Mucosa of rectum (tissue), 2 donors: Measurements from ENCODE around the gene KHSRP.
"Not testable (repeated sequence)": the region's sequence is repeated elsewhere in the genome, so short reads cannot be mapped to it uniquely, and the experiment has no call there.

ENCODE experiments used
- H3K27ac ChIP-seq, 2 donors: one replicate each; pipeline ENCODE4 v1.7.0; 2013; ENCODE audit warnings: inconsistent platforms in 2 of 2, low read depth in 2 of 2, low read length in 2 of 2
- H3K27me3 ChIP-seq, 2 donors: one replicate each; pipeline ENCODE4 v1.7.0; 2013; ENCODE audit warnings: low read length in 2 of 2; ENCODE audit not compliant: control insufficient read depth in 2 of 2, insufficient read depth in 2 of 2
- H3K36me3 ChIP-seq, 2 donors: one replicate each; pipeline ENCODE4 v1.7.0; 2013; ENCODE audit warnings: low read length in 2 of 2; ENCODE audit not compliant: control insufficient read depth in 2 of 2, insufficient read depth in 2 of 2
- H3K4me1 ChIP-seq, 2 donors: one replicate each; pipeline ENCODE4 v1.7.0; 2013; ENCODE audit warnings: low read length in 2 of 2, mild to moderate bottlenecking in 1 of 2; ENCODE audit not compliant: control insufficient read depth in 2 of 2, insufficient read depth in 2 of 2
- H3K4me3 ChIP-seq, 2 donors: one replicate each; pipeline ENCODE4 v1.7.0; 2013; ENCODE audit warnings: low read length in 2 of 2
- H3K9ac ChIP-seq, 2 donors: one replicate each; pipeline ENCODE4 v1.7.0; 2013; ENCODE audit warnings: low read length in 2 of 2, low read depth in 1 of 2, mild to moderate bottlenecking in 1 of 2
- H3K9me3 ChIP-seq, 2 donors: one replicate each; pipeline ENCODE4 v1.7.0; 2013; ENCODE audit warnings: low read length in 2 of 2; ENCODE audit not compliant: control insufficient read depth in 2 of 2
- donor health status: healthy.
- donor health status: Normal muscosa, but diverticular disease.

The KHSRP gene

GRCh38 chr19:6412447-6413091 lies 12.0 kb downstream of the KHSRP start:
- H3K36me3 ChIP-seq: peaks cover 27 to 31% of the 10 kb centered on the region in 2 donors
- H3K9me3 ChIP-seq: no peaks in the 10 kb centered on the region
- H3K4me3 ChIP-seq: no peak overlapping the region
- H3K4me1 ChIP-seq: peaks cover 0 to 4% of the 10 kb centered on the region in 2 donors
- H3K9ac ChIP-seq: peak overlapping the region in 1 of 2 donors; percentile 45
- no peaks in the 10 kb centered on the region for H3K27me3 ChIP-seq
- H3K27ac ChIP-seq: peak overlapping the region in 1 of 2 donors; percentile 28

GRCh38 chr19:6412061-6412446 lies 12.6 kb downstream of the KHSRP start:
- Histone ChIP-seq H3K9me3 (no peaks in the 10 kb centered on the region), H3K27ac (no peak overlapping the region), H3K36me3 (peaks cover 22 to 26% of the 10 kb centered on the region in 2 donors), H3K4me3 (no peak overlapping the region), H3K4me1 (peaks cover 0 to 4% of the 10 kb centered on the region in 2 donors), H3K27me3 (no peaks in the 10 kb centered on the region), H3K9ac (no peak overlapping the region)

- H3K4me1 ChIP-seq: peaks cover 0 to 4% of the 10 kb centered on the region in 2 donors
- no peak overlapping the region for H3K9ac ChIP-seq
- H3K4me3 ChIP-seq: no peak overlapping the region
- H3K36me3 ChIP-seq: peaks cover 3 to 4% of the 10 kb centered on the region in 2 donors
- no peak overlapping the region for H3K27ac ChIP-seq
- H3K9me3 ChIP-seq: no peaks in the 10 kb centered on the region
- H3K27me3 ChIP-seq: no peaks in the 10 kb centered on the region
Measured at GRCh38 chr19:6409346-6409745, 15.3 kb downstream of the KHSRP start.

DNA sequence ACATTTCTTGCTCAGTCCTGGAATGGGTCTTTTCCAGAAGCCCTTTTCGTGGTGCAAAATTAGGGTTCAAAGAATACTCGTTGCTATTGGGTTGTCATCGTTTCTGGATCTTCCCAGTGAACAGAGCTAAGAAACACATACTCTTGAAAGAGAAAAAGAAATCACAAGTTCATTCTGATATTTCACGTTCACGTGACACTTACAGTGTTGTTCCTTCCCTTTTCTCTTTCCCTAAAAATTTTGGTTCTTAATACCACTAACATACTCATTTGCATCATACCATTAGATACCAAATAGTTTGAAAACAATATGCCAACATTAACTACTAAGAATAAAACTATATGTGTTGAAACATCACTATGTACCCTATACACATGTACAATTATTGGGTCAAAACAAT lies 18.2 kb downstream of the KHSRP start:
- Histone ChIP-seq H3K4me1 (peaks cover 4 to 11% of the 10 kb centered on the region in 2 donors), H3K9ac (no peak overlapping the region), H3K36me3 (no peaks in the 10 kb centered on the region), H3K27ac (no peak overlapping the region), H3K9me3 (no peaks in the 10 kb centered on the region), H3K27me3 (no peaks in the 10 kb centered on the region), H3K4me3 (no peak overlapping the region)

DNA sequence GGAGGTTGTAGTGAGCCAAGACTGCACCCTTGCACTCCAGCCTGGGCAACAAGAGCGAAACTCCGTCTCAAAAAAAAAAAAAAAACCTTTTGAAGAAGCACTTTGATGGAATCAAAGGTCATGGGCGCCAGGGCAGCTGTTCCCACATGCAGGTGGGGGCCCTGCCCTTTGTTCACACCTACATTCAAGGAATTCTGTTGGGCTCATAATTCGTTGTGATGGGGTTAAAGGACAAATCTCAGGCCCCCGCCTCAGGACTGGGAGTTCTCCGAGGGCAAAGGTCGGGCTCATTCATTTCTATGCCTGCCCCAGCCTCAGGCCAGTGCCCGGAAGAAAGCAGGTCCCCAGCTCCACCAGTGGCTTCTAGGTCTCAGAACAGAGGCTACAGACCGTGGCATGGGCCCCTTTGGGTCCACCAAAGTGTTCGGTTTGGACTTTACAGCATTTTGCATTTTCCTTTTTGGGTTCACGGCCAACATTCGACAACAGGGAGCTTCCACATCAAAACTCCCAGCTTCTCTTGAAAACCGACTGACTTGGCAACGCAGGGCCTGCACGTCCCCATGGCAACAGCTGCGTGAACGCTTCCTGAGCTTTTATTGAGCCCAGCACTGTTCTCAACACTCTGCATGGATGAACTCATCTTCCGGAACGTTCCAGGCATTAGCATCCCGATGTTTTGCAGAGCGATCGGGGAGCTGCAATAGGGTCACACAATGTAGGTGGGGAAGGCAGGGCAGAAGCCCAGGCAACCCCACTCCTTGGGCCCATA lies 21.6 kb downstream of the KHSRP start:
- Histone ChIP-seq H3K36me3 (no peaks in the 10 kb centered on the region), H3K9ac (peak overlapping the region in 1 of 2 donors; percentile 51), H3K27ac (peak overlapping the region; percentile 77), H3K27me3 (no peaks in the 10 kb centered on the region), H3K4me1 (peaks cover 4 to 11% of the 10 kb centered on the region in 2 donors), H3K4me3 (peak overlapping the region; percentile 50 to 52), H3K9me3 (no peaks in the 10 kb centered on the region)

- H3K27ac ChIP-seq: peak overlapping the region; percentile 77
- H3K4me3 ChIP-seq: peak overlapping the region in 1 of 2 donors; percentile 11
- H3K4me1 ChIP-seq: peaks cover 4 to 11% of the 10 kb centered on the region in 2 donors
Measured at GRCh38 chr19:6402058-6402457, 22.6 kb downstream of the KHSRP start.

GRCh38 chr19:6400062-6400944 lies 24.3 kb downstream of the KHSRP start:
- H3K4me1 ChIP-seq: peaks cover 4 to 11% of the 10 kb centered on the region in 2 donors
- H3K4me3 ChIP-seq, H3K27ac ChIP-seq, H3K27me3 ChIP-seq, H3K9me3 ChIP-seq, H3K36me3 ChIP-seq, H3K9ac ChIP-seq: not testable (repeated sequence)

More at GRCh38 chr19:6402058-6402457, 22.6 kb downstream of the KHSRP start:
- Histone ChIP-seq H3K36me3 (no peaks in the 10 kb centered on the region), H3K9ac (peak overlapping the region in 1 of 2 donors; percentile 51), H3K27me3 (no peaks in the 10 kb centered on the region), H3K9me3 (no peaks in the 10 kb centered on the region)

DNA sequence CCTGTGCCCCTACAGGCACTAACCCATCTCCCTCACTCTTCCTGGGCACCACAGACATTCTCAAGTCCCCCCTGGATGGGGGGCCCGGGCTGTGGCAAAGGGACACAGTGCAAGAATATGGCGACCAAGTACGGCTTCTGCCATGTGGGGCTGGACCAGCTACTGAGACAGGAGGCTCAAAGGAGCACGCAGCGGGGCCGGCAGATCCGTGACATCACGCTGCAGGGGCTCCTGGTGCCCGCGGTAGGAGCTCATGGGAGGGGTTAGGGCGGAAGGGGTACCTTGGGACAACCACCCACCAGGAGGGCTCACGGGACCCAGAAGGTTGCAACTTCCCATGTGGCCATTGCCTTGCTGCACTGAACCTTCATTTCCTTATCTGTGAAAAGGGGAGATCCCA lies 28.3 kb downstream of the KHSRP start:
- no peaks in the 10 kb centered on the region for H3K27me3 ChIP-seq
- H3K9me3 ChIP-seq: no peaks in the 10 kb centered on the region
- no peak overlapping the region for H3K27ac ChIP-seq
- H3K4me1 ChIP-seq: peaks cover 11 to 12% of the 10 kb centered on the region in 2 donors
- no peak overlapping the region for H3K9ac ChIP-seq
- no peak overlapping the region for H3K4me3 ChIP-seq
- no peaks in the 10 kb centered on the region for H3K36me3 ChIP-seq

DNA sequence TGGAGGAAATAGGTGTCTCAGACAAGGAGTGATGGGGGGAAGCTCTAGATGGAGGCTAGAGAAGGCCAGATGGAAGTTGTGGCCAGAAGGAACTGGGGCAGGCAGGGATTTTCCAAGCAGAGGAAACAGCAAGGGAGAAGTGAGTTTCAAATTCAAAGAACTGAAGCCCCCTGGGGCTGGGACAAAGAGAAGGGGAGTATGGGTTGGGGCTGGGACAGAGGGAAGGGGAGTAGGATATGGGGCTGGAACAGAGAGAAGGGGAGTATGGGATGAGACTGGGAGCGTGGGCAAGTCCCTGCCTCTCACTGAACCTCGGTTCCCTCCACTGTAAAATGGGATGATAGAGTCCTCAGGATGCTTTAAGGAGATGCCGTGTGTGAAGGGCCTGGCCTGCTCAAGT lies 29.8 kb downstream of the KHSRP start:
- no peaks in the 10 kb centered on the region for H3K27me3 ChIP-seq
- peaks cover 4 to 8% of the 10 kb centered on the region in 2 donors for H3K36me3 ChIP-seq
- no peaks in the 10 kb centered on the region for H3K9me3 ChIP-seq
- peaks cover 11 to 12% of the 10 kb centered on the region in 2 donors for H3K4me1 ChIP-seq
- H3K4me3 ChIP-seq: no peak overlapping the region
- H3K9ac ChIP-seq: no peak overlapping the region
- H3K27ac ChIP-seq: no peak overlapping the region
